ENCODE results near the gene ACSL6. TPM values are rescaled to one million over a fixed set of nuclear protein-coding genes. Genes with fewer than 3 reads are reported as not detected.

ACSL6 gene
- total and polyA plus RNA-seq, 4 donors = 27.9 to 103 (median 74.9) TPM

DNA sequence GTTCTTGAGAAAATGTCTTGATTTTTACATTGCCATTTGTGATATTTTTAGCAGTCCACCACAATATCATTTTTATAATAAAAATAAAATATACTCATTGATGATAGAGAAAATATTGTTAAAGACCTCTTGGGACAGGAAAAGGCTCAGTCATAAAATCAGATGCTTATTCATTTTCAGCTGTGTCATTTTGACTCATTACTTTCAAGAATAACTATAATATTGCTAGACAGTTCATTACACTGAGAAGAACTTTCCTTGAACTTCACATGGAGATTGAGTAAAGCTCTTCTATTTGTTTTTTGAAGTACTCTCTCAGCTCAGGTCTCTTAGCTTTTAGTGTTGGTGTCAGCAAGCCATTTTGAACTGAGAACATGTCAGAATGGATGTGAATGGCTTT, 57.5 kb downstream of the ACSL6 start:
- Histone ChIP-seq H3K4me3 (ENCODE audit: low read depth, low read length) (no peak overlapping the region), H3K9me3 (ENCODE audit: control insufficient read depth, insufficient read depth, low read length) (no peaks in the 10 kb centered on the region), H3K4me1 (ENCODE audit: control insufficient read depth, insufficient read depth, low read length) (peaks cover 4% of the 10 kb centered on the region), H3K27me3 (ENCODE audit: control insufficient read depth, insufficient read depth, low read length) (no peaks in the 10 kb centered on the region), H3K27ac (ENCODE audit: low read depth, low read length) (no peak overlapping the region), H3K36me3 (ENCODE audit: control insufficient read depth, insufficient read depth, low read length) (no peaks in the 10 kb centered on the region)
- DNase-seq (ENCODE audit: low read depth in 4 of 6, low spot score in 6 of 6) = no peak

DNA sequence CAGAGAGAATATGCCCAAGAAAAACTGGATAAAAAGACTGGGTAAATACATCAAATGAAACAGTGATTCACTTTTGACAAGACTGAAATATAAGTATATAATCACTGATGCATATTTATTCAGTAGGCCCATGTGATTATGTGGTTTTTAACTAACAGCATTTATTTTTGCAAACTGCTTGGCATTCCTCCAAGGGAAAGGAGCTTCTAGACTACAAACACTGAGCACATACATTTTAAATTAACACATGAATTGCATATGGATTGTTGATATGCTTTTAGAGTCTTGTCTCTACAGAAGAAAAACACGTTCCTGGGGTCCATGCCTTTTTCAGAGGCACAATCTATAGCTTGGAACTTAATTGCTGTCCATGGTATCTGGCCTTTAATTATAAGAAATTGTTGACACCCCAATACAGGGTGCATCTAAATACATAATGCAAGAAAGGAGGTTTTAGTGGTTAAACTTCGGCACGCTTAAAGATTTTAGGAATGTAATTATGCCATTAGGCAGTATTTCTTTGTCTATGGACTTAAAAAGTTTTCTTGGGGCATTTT, 59.1 kb downstream of the ACSL6 start:
- no CpG with 5 or more reads among the region's 3 CpGs for WGBS (ENCODE audit: insufficient coverage)
- H3K4me3 ChIP-seq (ENCODE audit: low read depth, low read length) = no peak overlapping the region
- no peaks in the 10 kb centered on the region for H3K36me3 ChIP-seq (ENCODE audit: control insufficient read depth, insufficient read depth, low read length)
- peak in 2 of 6 donors; percentile 37 to 88 for DNase-seq (ENCODE audit: low read depth in 4 of 6, low spot score in 6 of 6)
- no peaks in the 10 kb centered on the region for H3K27me3 ChIP-seq (ENCODE audit: control insufficient read depth, insufficient read depth, low read length)
- H3K4me1 ChIP-seq (ENCODE audit: control insufficient read depth, insufficient read depth, low read length) = no peaks in the 10 kb centered on the region
- no peaks in the 10 kb centered on the region for H3K9me3 ChIP-seq (ENCODE audit: control insufficient read depth, insufficient read depth, low read length)
- H3K27ac ChIP-seq (ENCODE audit: low read depth, low read length) = no peak overlapping the region

DNA sequence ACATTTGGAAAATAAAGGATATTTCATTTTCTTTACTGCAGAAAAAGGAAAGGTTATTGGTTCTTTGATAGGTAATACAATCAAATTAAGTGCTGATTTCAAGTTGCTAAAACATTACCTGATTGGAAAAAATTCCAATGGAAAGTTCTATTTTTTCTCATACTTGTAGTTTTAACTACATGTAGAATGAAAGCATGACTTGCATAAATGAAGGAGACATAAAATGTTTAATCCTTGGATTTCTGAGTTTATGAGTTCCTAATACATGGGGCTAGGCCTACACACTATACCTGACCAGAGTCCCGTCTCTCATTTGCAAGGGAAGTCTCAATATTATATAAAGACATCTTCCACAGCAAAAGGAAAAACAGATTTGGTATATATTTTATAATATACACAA, 60.8 kb downstream of the ACSL6 start:
- H3K4me1 ChIP-seq (ENCODE audit: control insufficient read depth, insufficient read depth, low read length) = no peaks in the 10 kb centered on the region
- DNase-seq (ENCODE audit: low read depth in 4 of 6, low spot score in 6 of 6) = no peak
- H3K27me3 ChIP-seq (ENCODE audit: control insufficient read depth, insufficient read depth, low read length) = no peaks in the 10 kb centered on the region
- no peak overlapping the region for H3K4me3 ChIP-seq (ENCODE audit: low read depth, low read length)
- H3K36me3 ChIP-seq (ENCODE audit: control insufficient read depth, insufficient read depth, low read length) = no peaks in the 10 kb centered on the region
- no CpG with 5 or more reads among the region's 1 CpG for WGBS (ENCODE audit: insufficient coverage)
- no peaks in the 10 kb centered on the region for H3K9me3 ChIP-seq (ENCODE audit: control insufficient read depth, insufficient read depth, low read length)
- no peak overlapping the region for H3K27ac ChIP-seq (ENCODE audit: low read depth, low read length)

DNA sequence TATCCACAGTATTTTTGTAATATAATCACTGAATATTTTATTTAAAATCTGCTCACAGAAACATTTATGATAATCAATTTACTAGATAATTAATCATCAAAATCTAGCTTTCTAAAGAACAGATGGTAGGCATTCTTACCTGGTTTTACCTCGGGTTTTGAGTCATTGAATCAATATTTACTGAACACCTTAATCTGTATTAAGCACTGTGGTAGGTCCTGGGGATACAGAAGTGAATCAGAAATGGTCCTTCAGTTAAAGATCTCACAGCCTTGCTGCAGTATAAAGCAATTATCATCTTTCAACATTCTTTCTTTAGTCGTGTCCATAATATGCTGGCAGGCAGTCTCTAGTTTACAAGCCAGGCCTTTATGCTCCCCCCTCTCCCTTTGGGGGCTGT, 64.0 kb downstream of the ACSL6 start:
- Histone ChIP-seq H3K36me3 (ENCODE audit: control insufficient read depth, insufficient read depth, low read length) (peaks cover 4% of the 10 kb centered on the region), H3K4me1 (ENCODE audit: control insufficient read depth, insufficient read depth, low read length) (no peaks in the 10 kb centered on the region), H3K27me3 (ENCODE audit: control insufficient read depth, insufficient read depth, low read length) (no peaks in the 10 kb centered on the region), H3K27ac (ENCODE audit: low read depth, low read length) (no peak overlapping the region), H3K9me3 (ENCODE audit: control insufficient read depth, insufficient read depth, low read length) (no peaks in the 10 kb centered on the region), H3K4me3 (ENCODE audit: low read depth, low read length) (no peak overlapping the region)
- DNase-seq (ENCODE audit: low read depth in 4 of 6, low spot score in 6 of 6) = peak in 1 of 6 donors; percentile 7
- WGBS (ENCODE audit: insufficient coverage) = no CpG with 5 or more reads among the region's 2 CpGs

DNA sequence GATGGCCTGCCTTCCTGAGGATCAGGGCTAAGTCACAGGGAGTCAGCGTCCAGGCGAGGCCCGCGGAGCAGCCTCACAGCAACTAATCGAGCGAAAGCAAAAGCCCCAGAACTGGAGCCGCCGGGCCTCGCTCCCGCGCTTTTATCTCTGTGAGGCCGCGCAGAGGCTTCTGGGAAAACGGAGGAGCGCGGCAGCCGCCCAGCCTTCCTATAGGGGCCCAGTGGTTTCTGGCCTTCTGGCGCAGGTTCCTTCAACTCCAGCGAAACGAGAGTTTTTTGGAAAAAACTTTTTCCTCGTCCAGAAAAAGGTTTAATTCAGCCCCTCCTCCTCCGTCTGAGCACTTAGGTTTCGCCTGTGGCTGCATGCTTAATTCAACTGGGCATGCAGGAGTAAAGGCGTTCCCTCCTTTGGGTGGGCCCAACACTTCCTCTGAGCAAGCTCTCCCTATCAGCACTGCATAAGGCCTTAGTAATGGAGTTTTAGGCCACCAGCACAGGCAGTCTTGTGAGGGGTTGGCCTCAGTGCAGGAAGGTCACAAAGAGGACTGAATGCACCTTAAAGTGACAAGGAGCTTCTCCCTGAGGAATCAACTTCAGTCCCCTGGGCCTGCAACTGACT, 65.8 kb downstream of the ACSL6 start, which contains the start of gene MEIKIN:
Gene MEIKIN (minus strand): TSS at position 113 of the 618 bp plus-strand sequence. CDS start 158 bp downstream, outside the sequence.
- Histone ChIP-seq H3K27ac (ENCODE audit: low read depth, low read length) (no peak within 1 kb of the TSS), H3K4me1 (ENCODE audit: control insufficient read depth, insufficient read depth, low read length) (no peaks in the 10 kb centered on the region), H3K9me3 (ENCODE audit: control insufficient read depth, insufficient read depth, low read length) (no peaks in the 10 kb centered on the region), H3K27me3 (ENCODE audit: control insufficient read depth, insufficient read depth, low read length) (no peaks in the 10 kb centered on the region), H3K4me3 (ENCODE audit: low read depth, low read length) (no peak within 1 kb of the TSS), H3K36me3 (ENCODE audit: control insufficient read depth, insufficient read depth, low read length) (peaks cover 4% of the 10 kb centered on the region)
- DNase-seq (ENCODE audit: low read depth in 4 of 6, low spot score in 6 of 6) = no peak
- 84% methylated on average over 24 of the region's 24 CpGs for WGBS (ENCODE audit: insufficient coverage)

DNA sequence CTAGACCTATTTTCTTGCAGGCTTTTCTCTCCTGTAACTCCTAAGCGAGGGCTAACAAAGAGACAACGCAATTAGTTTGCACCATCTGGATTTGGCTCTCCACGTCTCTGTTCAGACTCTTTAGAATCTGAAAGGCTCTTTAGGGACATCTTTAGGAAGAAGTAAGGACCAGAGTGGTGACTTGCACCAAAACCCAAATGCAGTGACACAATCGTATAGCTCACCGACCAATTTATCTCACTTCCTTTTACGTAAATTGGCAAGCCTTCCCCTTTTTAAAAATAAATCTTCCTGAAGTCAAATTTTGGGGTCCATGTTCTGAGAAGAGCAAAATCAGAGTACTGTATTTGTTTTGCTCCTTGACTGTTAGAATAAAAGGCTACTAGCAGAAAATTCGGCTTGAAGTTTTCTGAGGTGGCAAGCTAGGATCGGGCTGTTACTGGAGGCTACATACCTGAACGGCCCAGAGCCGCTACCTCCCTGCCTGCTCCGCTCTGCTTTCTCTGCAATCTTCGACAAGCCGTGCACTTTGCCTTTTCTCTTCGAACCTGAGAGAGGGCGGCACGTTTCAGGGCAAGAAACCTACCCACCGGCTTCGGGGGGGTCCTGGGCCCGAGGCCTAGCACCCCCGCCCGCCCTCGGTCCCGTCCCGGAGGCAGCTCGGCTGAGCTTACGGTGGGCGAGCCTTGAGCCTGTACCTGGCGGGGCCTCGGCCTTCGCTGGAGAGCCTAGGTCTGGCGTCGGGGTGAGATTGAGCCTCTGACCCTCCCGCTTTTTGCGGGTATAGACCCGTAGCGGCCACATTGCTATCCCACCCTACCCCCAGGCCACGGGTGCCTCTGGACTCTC, 66.5 kb downstream of the ACSL6 start:
- H3K27ac ChIP-seq (ENCODE audit: low read depth, low read length) = no peak overlapping the region
- H3K4me3 ChIP-seq (ENCODE audit: low read depth, low read length) = no peak overlapping the region
- WGBS (ENCODE audit: insufficient coverage) = 81% methylated on average over 31 of the region's 37 CpGs
- no peaks in the 10 kb centered on the region for H3K27me3 ChIP-seq (ENCODE audit: control insufficient read depth, insufficient read depth, low read length)
- peaks cover 4% of the 10 kb centered on the region for H3K36me3 ChIP-seq (ENCODE audit: control insufficient read depth, insufficient read depth, low read length)
- DNase-seq (ENCODE audit: low read depth in 4 of 6, low spot score in 6 of 6) = no peak
- no peaks in the 10 kb centered on the region for H3K4me1 ChIP-seq (ENCODE audit: control insufficient read depth, insufficient read depth, low read length)
- no peaks in the 10 kb centered on the region for H3K9me3 ChIP-seq (ENCODE audit: control insufficient read depth, insufficient read depth, low read length)

DNA sequence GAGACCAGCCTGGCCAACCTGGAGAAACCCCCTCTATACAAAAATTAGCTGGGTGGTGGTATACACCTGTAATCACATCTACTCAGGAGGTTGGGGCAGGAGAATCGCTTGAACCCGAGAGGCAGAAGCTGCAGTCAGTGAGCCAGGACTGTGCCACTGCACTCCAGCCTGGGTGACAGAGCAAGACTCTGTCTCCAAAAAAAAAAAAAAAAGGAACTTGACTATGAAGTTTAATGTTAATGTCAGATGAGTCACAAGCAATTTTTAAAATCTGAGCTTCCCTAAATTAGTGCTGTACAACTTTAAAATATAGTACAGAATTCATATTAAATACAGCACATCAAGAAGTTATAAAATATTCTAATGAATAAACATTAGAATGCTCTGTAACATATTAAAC, 67.5 kb downstream of the ACSL6 start:
- Histone ChIP-seq H3K4me1 (ENCODE audit: control insufficient read depth, insufficient read depth, low read length) (no peaks in the 10 kb centered on the region), H3K36me3 (ENCODE audit: control insufficient read depth, insufficient read depth, low read length) (peaks cover 4% of the 10 kb centered on the region), H3K27me3 (ENCODE audit: control insufficient read depth, insufficient read depth, low read length) (no peaks in the 10 kb centered on the region), H3K27ac (ENCODE audit: low read depth, low read length) (no peak overlapping the region), H3K4me3 (ENCODE audit: low read depth, low read length) (no peak overlapping the region), H3K9me3 (ENCODE audit: control insufficient read depth, insufficient read depth, low read length) (no peaks in the 10 kb centered on the region)
- no CpG with 5 or more reads among the region's 2 CpGs for WGBS (ENCODE audit: insufficient coverage)
- DNase-seq (ENCODE audit: low read depth in 4 of 6, low spot score in 6 of 6) = no peak

DNA sequence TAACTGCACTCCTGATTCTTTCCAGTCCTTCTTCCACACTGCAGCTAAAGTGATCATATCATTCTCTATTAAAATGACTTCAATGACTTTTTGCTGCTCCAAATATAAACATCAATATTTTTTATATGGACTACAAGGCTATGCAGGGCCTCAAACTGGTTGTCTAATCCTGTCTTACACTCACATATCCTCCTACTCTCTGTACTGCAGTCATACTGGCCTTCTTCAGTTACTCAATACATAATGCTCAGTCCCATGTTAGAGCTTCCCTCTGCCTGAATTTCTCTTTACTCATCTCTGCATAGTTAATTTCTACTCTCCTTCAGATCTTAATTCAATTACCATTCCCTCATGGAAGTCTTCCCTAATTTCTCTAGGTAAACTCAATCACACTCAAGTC, 69.4 kb downstream of the ACSL6 start:
- no peaks in the 10 kb centered on the region for H3K9me3 ChIP-seq (ENCODE audit: control insufficient read depth, insufficient read depth, low read length)
- H3K4me3 ChIP-seq (ENCODE audit: low read depth, low read length) = no peak overlapping the region
- H3K4me1 ChIP-seq (ENCODE audit: control insufficient read depth, insufficient read depth, low read length) = no peaks in the 10 kb centered on the region
- peaks cover 4% of the 10 kb centered on the region for H3K36me3 ChIP-seq (ENCODE audit: control insufficient read depth, insufficient read depth, low read length)
- no peak overlapping the region for H3K27ac ChIP-seq (ENCODE audit: low read depth, low read length)
- H3K27me3 ChIP-seq (ENCODE audit: control insufficient read depth, insufficient read depth, low read length) = no peaks in the 10 kb centered on the region
- no peak for DNase-seq (ENCODE audit: low read depth in 4 of 6, low spot score in 6 of 6)

DNA sequence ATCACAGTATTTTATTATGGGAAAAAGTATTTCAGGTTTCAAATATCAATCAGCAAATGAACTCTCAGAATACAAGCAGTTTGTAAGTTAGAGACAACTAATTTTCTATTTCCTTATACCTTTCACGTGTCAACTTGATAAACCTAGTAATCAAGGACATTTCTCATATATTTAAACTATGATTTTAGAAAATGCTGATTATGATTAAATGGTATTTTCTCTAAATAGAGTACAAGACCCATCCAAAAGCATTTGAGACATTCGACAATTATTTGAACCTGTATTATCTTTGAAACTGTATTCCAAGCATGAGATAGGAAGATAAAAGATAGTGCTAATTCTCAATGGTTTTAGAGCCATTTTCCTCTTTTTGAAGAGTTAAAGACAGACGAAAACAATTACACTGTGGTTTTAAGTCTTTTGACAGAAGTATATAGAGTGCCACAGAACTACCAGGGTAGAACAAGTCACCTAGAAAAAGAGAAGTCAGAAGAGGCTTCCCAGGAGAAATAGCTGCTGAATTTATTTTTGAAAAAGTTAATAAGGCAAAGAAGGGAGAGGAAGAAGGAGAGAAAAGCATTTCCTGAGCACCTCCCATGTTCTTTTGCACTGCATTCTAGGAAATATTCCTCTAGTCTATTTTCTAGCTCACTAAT, 71.6 kb downstream of the ACSL6 start:
- Histone ChIP-seq H3K4me3 (ENCODE audit: low read depth, low read length) (no peak overlapping the region), H3K4me1 (ENCODE audit: control insufficient read depth, insufficient read depth, low read length) (no peaks in the 10 kb centered on the region), H3K36me3 (ENCODE audit: control insufficient read depth, insufficient read depth, low read length) (no peaks in the 10 kb centered on the region), H3K27me3 (ENCODE audit: control insufficient read depth, insufficient read depth, low read length) (no peaks in the 10 kb centered on the region), H3K9me3 (ENCODE audit: control insufficient read depth, insufficient read depth, low read length) (no peaks in the 10 kb centered on the region), H3K27ac (ENCODE audit: low read depth, low read length) (no peak overlapping the region)
- DNase-seq (ENCODE audit: low read depth in 4 of 6, low spot score in 6 of 6) = no peak
- WGBS (ENCODE audit: insufficient coverage) = no CpG with 5 or more reads among the region's 3 CpGs
